Transverse colon (tissue), 4 donors: ENCODE measurements around the gene PCGF6.

ENCODE experiments used
- EP300 ChIP-seq: sonication (generic); formaldehyde crosslinking; IDR thresholded peaks from one replicate; pipeline ENCODE4 v1.6.1; 2017; ENCODE audit warnings: antibody characterized with exemption, low read depth
- POLR2A ChIP-seq: fragments of 450-650 bp; IDR thresholded peaks from one replicate; pipeline ENCODE4 v1.6.1; 2016; ENCODE audit warnings: antibody characterized with exemption, mild to moderate bottlenecking, moderate library complexity
- POLR2AphosphoS5 ChIP-seq, 3 donors: sonication (generic); formaldehyde crosslinking; IDR thresholded peaks; one replicate each; pipeline ENCODE4 v1.6.1; 2016; ENCODE audit warnings: antibody characterized with exemption in 3 of 3
- TF ChIP-seq, protein P1 (sequence below), 5 experiments: fragments of 200-600 bp in 3 of 5; fragments of 450-650 bp in 2 of 5; sonication (generic) in 3 of 5; IDR thresholded peaks; 1 replicate in 2 of 5; 2 replicates in 3 of 5; pipeline ENCODE4 v1.5.1; 2016 to 2017; ENCODE audit warnings: antibody characterized with exemption in 5 of 5, inconsistent platforms in 3 of 5, mild to moderate bottlenecking in 2 of 5, moderate library complexity in 1 of 5

DNA sequence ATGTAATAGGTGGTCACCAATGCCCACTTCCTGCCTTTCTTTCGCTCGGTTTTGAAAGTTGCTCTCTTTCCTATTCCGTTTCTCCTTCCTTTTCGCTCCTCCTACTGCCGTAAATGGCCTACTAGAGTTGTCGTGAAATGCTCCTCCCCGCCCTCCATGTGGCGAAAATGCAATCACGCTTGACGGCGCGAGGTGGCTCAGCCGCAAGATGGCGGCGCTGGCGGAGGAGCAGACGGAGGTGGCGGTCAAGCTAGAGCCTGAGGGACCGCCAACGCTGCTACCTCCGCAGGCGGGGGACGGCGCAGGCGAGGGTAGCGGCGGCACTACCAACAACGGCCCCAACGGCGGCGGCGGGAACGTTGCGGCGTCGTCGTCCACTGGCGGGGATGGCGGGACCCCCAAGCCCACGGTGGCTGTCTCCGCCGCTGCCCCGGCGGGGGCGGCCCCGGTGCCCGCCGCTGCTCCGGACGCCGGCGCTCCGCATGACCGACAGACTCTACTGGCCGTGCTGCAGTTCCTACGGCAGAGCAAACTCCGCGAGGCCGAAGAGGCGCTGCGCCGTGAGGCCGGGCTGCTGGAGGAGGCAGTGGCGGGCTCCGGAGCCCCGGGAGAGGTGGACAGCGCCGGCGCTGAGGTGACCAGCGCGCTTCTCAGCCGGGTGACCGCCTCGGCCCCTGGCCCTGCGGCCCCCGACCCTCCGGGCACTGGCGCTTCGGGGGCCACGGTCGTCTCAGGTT, 17.0 kb upstream of the PCGF6 start, which contains the start of gene TAF5:
- TF ChIP-seq EP300: no peak
- TF ChIP-seq POLR2AphosphoS5 (IDR thresholded peaks at IDR 0.05): peak; percentile 94 to 98 (median 96)
- TF ChIP-seq POLR2A: peak; percentile 84
- TF ChIP-seq, protein P1, sequence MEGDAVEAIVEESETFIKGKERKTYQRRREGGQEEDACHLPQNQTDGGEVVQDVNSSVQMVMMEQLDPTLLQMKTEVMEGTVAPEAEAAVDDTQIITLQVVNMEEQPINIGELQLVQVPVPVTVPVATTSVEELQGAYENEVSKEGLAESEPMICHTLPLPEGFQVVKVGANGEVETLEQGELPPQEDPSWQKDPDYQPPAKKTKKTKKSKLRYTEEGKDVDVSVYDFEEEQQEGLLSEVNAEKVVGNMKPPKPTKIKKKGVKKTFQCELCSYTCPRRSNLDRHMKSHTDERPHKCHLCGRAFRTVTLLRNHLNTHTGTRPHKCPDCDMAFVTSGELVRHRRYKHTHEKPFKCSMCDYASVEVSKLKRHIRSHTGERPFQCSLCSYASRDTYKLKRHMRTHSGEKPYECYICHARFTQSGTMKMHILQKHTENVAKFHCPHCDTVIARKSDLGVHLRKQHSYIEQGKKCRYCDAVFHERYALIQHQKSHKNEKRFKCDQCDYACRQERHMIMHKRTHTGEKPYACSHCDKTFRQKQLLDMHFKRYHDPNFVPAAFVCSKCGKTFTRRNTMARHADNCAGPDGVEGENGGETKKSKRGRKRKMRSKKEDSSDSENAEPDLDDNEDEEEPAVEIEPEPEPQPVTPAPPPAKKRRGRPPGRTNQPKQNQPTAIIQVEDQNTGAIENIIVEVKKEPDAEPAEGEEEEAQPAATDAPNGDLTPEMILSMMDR (IDR thresholded peaks at IDR 0.05): no peak
